ENCODE results near the gene EIF5B. TPM values are rescaled to one million over a fixed set of nuclear protein-coding genes. Genes with fewer than 3 reads are reported as not detected.

Gene EIF5B
- total RNA-seq, 1 donor = 11.2 TPM

DNA sequence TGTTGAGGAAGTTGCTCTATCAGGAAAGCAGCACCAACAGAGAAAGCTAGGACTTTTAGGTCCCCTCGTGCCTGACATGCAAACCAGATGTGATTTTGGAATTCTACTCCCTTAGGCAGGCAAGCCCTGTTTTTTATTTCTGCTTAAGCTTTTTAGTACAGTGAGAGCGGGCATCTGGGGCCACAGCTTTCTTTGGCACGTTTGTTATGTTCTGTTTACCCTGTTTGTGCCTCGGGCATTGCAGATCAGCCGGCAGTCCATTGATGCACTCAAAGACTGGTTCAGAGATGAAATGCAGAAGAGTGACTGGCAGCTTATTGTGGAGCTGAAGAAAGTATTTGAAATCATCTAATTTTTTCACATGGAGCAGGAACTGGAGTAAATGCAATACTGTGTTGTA lies 61.9 kb downstream of the EIF5B start:
- Histone ChIP-seq H3K27me3 (ENCODE audit: insufficient read depth, low read length) (no peaks in the 10 kb centered on the region), H3K4me1 (ENCODE audit: insufficient read depth, low read length) (peaks cover 8% of the 10 kb centered on the region), H3K9me3 (ENCODE audit: low read depth, low read length) (no peaks in the 10 kb centered on the region), H3K36me3 (ENCODE audit: insufficient read depth, low read length) (peaks cover 89% of the 10 kb centered on the region), H4K20me1 (ENCODE audit: insufficient read depth, low read length) (no peaks in the 10 kb centered on the region), H3K79me2 (ENCODE audit: insufficient read depth, low read length) (no peaks in the 10 kb centered on the region), H3K27ac (ENCODE audit: low read depth, low read length) (no peak overlapping the region), H3K4me3 (ENCODE audit: insufficient read depth, low read length) (no peak overlapping the region), H2AFZ (ENCODE audit: low read length) (no peak overlapping the region), H3K4me2 (ENCODE audit: insufficient read depth, low read length) (no peak overlapping the region)
- TF ChIP-seq, protein P1, sequence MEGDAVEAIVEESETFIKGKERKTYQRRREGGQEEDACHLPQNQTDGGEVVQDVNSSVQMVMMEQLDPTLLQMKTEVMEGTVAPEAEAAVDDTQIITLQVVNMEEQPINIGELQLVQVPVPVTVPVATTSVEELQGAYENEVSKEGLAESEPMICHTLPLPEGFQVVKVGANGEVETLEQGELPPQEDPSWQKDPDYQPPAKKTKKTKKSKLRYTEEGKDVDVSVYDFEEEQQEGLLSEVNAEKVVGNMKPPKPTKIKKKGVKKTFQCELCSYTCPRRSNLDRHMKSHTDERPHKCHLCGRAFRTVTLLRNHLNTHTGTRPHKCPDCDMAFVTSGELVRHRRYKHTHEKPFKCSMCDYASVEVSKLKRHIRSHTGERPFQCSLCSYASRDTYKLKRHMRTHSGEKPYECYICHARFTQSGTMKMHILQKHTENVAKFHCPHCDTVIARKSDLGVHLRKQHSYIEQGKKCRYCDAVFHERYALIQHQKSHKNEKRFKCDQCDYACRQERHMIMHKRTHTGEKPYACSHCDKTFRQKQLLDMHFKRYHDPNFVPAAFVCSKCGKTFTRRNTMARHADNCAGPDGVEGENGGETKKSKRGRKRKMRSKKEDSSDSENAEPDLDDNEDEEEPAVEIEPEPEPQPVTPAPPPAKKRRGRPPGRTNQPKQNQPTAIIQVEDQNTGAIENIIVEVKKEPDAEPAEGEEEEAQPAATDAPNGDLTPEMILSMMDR (IDR thresholded peaks at IDR 0.05; ENCODE audit: extremely low read depth, low read depth, low read length) = no peak
- DNase-seq (ENCODE audit: insufficient read length, low spot score, missing footprints) = no peak

DNA sequence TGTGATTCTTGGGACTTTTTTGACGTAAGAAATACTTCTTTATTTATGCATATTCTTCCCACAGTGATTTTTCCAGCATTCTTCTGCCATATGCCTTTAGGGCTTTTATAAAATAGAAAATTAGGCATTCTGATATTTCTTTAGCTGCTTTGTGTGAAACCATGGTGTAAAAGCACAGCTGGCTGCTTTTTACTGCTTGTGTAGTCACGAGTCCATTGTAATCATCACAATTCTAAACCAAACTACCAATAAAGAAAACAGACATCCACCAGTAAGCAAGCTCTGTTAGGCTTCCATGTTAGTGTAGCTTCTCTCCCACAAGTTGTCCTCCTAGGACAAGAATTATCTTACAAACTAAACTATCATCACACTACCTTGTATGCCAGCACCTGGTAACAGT lies 62.6 kb downstream of the EIF5B start:
- peaks cover 89% of the 10 kb centered on the region for H3K36me3 ChIP-seq (ENCODE audit: insufficient read depth, low read length)
- no peak overlapping the region for H3K4me2 ChIP-seq (ENCODE audit: insufficient read depth, low read length)
- DNase-seq (ENCODE audit: insufficient read length, low spot score, missing footprints) = no peak
- TF ChIP-seq, protein P1 (IDR thresholded peaks at IDR 0.05; ENCODE audit: extremely low read depth, low read depth, low read length) = no peak
- H3K4me1 ChIP-seq (ENCODE audit: insufficient read depth, low read length) = peaks cover 8% of the 10 kb centered on the region
- no peaks in the 10 kb centered on the region for H3K27me3 ChIP-seq (ENCODE audit: insufficient read depth, low read length)
- H3K9me3 ChIP-seq (ENCODE audit: low read depth, low read length) = no peaks in the 10 kb centered on the region
- no peak overlapping the region for H2AFZ ChIP-seq (ENCODE audit: low read length)
- no peaks in the 10 kb centered on the region for H4K20me1 ChIP-seq (ENCODE audit: insufficient read depth, low read length)
- H3K27ac ChIP-seq (ENCODE audit: low read depth, low read length) = no peak overlapping the region
- H3K4me3 ChIP-seq (ENCODE audit: insufficient read depth, low read length) = no peak overlapping the region
- H3K79me2 ChIP-seq (ENCODE audit: insufficient read depth, low read length) = no peaks in the 10 kb centered on the region

DNA sequence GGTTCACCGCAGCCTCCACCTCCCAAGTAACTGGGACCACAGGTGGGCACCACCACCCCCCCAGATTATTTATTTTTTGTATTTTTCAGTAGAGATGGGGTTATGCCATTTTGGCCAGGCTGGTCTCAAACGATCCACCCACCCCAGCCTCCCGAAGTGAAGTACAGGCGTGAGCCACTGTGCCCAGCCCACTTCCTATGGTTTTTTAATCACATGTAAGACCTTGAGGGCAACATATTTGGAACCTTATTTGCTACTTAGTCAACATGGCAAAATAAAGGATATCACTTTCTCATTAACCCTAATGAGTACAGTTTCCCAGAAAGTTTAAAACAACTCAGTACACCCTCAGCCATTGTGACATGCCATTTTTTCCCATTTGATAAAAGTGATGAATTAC lies 64.7 kb downstream of the EIF5B start:
- no peak for DNase-seq (ENCODE audit: insufficient read length, low spot score, missing footprints)
- Histone ChIP-seq H3K79me2 (ENCODE audit: insufficient read depth, low read length) (no peaks in the 10 kb centered on the region), H3K36me3 (ENCODE audit: insufficient read depth, low read length) (peaks cover 89% of the 10 kb centered on the region), H3K4me2 (ENCODE audit: insufficient read depth, low read length) (no peak overlapping the region), H3K4me1 (ENCODE audit: insufficient read depth, low read length) (peaks cover 8% of the 10 kb centered on the region), H2AFZ (ENCODE audit: low read length) (no peak overlapping the region), H4K20me1 (ENCODE audit: insufficient read depth, low read length) (no peaks in the 10 kb centered on the region), H3K9me3 (ENCODE audit: low read depth, low read length) (no peaks in the 10 kb centered on the region), H3K27ac (ENCODE audit: low read depth, low read length) (no peak overlapping the region), H3K27me3 (ENCODE audit: insufficient read depth, low read length) (no peaks in the 10 kb centered on the region), H3K4me3 (ENCODE audit: insufficient read depth, low read length) (no peak overlapping the region)
- TF ChIP-seq, protein P1 (IDR thresholded peaks at IDR 0.05; ENCODE audit: extremely low read depth, low read depth, low read length) = no peak

DNA sequence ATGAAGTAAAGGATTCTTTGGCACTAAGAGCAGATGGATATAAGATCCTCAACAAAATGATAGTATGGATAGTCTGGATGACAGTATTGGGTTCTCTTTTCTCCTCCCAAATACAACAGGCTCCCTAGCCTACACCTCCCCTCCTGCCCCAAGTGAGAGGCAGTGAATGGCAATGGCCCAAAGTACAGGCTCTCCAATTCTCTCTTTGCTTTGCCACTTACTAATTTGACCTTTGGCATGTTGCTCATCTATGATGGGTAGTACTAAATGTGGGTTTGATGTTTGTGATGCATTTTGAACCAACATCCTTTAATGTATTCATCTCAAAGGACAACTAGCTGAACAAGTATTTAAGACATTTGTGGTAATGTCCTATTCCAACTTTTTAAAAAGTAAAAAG lies 65.9 kb downstream of the EIF5B start:
- Histone ChIP-seq H3K79me2 (ENCODE audit: insufficient read depth, low read length) (no peaks in the 10 kb centered on the region), H3K27ac (ENCODE audit: low read depth, low read length) (no peak overlapping the region), H3K27me3 (ENCODE audit: insufficient read depth, low read length) (no peaks in the 10 kb centered on the region), H3K4me2 (ENCODE audit: insufficient read depth, low read length) (no peak overlapping the region), H3K4me3 (ENCODE audit: insufficient read depth, low read length) (no peak overlapping the region), H4K20me1 (ENCODE audit: insufficient read depth, low read length) (no peaks in the 10 kb centered on the region), H3K36me3 (ENCODE audit: insufficient read depth, low read length) (peaks cover 80% of the 10 kb centered on the region), H3K9me3 (ENCODE audit: low read depth, low read length) (no peaks in the 10 kb centered on the region), H3K4me1 (ENCODE audit: insufficient read depth, low read length) (peaks cover 8% of the 10 kb centered on the region), H2AFZ (ENCODE audit: low read length) (no peak overlapping the region)
- peak; percentile 47 for DNase-seq (ENCODE audit: insufficient read length, low spot score, missing footprints)
- TF ChIP-seq, protein P1 (IDR thresholded peaks at IDR 0.05; ENCODE audit: extremely low read depth, low read depth, low read length) = no peak
